ENCODE data around the gene DSCAM. TPM values are rescaled to one million over a fixed set of nuclear protein-coding genes. Genes with fewer than 3 reads are reported as not detected.

DSCAM gene
- total RNA-seq, 1 experiment from 2014 or later, result not detected

DNA sequence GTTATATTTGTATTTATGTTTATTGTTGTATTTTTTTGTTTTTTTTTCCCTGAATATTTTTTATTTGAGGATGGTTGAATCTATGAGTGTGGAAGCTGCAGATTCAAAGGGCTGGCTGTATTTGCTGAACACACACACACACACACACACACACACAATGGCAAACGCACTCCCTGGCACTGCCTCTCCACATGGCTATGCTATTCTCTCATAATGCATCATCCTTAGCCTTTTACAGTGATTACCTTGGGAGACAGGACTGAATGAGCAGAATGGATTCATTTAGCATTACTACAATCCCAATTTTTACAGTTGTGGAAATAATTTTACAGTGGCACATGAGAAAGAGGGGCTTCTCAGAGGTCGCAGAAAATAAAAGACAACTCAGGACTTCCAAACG lies 589.6 kb downstream of the DSCAM start:
- in situ Hi-C loops (cut with HindIII; ENCODE audit: low sequenced_read_pairs), result no loop called here
- no peak for DNase-seq (ENCODE audit: low spot score)

DNA sequence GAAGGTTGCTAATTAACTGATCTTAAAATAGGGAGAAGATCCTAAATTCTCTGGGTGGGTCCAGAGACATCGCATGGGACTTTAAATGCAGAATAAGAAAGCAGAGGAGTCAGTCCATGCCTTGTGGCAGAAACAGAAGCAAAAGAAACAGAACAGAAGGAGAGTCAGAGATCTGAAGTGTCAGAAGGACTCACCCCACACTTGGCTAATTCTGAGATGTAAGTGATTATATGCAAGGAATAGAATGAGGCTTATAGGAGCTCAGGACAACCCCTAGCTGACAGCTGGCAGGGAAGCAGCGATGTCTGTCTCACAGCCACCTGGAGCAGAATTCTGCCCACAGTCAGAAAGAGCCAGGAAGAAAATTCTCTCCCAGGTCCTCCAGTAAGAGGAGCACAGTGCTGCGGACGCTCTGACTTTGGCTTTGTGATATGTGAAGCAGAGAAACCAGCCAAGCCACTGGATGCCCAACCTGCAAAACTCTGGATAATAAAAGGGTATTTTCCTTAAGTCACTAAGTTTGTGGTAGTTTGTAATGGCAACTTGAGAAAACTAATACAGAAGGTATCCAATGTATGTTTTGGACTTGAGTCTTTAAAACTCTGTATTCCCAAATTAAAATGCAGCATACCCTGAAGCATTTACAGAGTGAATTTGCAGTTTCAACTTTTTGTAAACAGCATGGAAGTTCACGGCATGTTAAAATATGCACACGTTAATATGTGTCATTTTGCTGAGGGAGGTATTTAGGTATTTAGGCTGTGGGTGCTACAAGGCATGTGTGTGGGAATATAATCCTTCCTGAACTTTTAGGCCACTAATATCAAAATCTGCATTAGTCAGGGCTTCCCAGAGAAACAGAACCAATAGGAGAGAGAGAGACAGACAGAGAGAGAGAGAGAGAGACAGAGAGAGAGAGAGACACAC lies 591.2 kb downstream of the DSCAM start:
- no peak for DNase-seq (ENCODE audit: low spot score)
- in situ Hi-C loops (cut with HindIII; ENCODE audit: low sequenced_read_pairs), result no loop called here

DNA sequence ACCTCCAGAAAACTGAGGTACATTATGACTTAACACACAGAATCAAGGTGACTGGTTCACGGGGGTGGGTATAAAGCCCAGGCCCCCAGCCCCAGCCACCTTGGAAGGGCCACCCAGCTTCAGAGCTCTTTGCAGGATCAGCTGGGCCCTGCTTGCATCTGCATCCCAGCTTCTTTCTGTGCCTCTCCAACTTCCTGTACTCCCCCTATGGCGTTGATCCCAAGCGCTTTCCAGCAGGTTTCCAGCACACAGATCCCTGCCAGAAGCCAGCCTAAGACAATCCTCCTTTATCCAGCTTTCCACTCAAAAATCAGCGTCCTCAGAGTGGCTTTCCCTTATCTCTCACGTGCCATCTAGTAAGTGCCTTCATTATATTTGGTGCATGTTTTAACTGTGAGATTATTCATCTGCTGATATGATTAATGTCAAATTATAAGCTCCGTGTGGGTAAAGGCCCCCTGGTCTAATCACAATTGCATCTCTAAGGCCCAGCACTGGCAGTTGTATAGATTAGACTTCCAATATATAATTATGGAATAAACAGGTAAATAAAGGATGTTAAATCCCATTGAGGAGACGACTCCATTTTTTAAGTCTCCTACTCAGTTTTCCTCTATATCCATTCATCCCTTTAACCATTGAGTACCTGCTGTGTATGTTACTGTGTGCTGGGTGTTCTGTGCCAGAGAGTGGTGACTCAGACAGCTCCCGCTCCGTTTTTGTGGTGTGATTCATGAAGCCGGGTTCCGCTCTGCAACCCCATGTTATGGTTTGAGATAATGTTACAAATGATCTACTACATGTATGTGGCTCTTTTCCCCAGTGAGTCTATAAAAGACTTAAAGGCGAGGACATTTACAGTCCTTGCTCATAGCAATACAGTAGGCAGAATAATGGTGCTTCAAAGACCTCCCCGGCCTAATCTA lies 592.2 kb downstream of the DSCAM start:
- in situ Hi-C loops (cut with HindIII; ENCODE audit: low sequenced_read_pairs), result no loop called here

DNA sequence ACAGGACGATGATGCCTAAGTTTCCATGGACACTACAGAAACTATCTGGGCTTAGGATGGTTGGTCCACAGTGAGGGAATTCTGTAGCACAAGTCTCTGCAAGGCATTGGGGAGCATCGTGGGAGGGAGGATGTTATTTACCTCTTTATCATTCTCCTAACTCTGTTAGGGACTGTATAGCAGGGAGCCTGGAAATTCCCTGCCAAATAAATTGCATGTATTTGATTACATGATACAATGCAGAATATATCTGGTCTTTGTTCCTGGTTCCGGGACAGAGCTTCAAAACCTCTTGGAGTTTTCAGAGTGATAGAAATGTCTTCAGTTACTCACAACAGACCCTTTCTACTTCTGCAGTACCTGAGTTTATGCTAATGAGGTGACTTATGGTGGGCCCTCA lies 593.8 kb downstream of the DSCAM start:
- DNase-seq (ENCODE audit: low spot score), result no peak
- in situ Hi-C loops (cut with HindIII; ENCODE audit: low sequenced_read_pairs), result no loop called here

More for the DNA sequence above, 592.2 kb downstream of the DSCAM start:
- DNase-seq (ENCODE audit: low spot score), result no peak

DNA sequence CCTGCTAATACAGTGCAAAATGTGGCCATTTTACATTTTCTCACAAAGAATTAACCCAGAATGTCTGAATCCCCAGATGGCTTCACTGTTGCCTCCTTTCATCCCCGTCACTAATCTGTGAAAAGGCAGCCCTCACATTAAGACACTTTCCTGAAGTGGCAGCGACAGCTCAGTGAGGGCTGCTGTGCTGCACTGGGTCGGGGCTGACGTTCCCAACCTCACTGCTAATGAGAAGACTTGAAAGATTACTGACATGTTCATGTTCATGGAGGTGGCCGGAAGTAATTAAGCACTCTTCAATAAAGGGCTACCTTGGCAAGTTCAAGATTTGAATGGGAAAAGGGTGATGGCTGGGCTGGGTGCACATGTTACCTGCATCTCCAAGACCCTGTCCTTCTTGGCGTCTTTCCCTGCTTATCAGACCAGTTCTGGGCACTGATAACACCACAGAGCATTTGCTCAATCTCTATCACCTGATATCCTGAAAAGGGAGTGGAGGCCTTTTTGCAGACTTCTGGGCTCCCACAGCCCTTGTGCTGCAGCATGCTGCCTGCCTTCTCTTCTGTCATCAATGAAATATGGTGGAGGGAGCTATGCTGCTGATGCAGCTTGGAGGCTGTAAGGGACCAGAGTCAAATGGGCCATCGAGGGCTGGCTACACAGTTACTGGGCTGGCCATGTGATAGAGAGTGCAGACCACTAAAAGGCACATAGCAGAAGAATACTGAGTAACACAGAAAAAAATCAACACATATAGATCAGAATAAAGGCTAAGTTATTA lies 596.3 kb downstream of the DSCAM start:
- in situ Hi-C loops (cut with HindIII; ENCODE audit: low sequenced_read_pairs), result no loop called here
- DNase-seq (ENCODE audit: low spot score), result no peak

DNA sequence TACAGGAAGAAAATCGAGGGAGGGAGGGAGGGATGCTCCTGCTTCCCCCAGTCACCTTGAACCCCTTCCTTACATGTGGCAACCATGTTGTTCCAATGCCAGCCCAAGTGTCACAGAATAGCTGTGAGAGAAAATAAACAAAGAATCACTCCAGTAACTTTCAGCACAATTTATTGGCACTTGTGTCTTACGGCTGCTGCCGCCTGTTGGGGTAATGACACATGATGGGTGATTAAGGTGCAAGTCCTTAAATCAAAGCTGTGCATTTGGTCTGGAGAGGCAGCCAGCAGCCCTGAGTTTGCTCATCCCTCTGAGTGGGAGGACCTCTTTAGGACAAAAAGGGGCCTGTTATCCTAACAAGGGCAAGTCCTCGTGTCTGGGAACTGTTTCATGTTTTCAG lies 602.0 kb downstream of the DSCAM start:
- DNase-seq (ENCODE audit: low spot score), result no peak
- in situ Hi-C loops (cut with HindIII; ENCODE audit: low sequenced_read_pairs), result no loop called here

DNA sequence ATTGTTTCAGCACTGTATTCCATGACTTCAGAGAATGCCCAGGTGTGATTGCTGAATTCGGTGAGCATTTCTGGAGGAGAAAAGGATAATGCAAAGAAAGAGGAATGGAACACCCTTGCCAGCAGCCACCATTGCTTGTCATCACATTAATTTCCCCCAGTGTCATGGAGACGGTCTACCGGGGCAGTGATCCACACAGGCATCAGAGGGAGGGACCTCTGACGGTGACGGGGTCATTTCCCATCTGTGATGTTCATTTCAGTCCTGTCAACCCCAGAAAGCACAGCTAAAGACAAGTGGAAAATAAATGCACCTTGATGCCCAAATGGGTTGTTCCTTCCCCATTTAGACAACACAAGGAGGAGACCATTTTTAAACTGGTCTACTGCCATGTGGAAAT lies 603.3 kb downstream of the DSCAM start:
- in situ Hi-C loops (cut with HindIII; ENCODE audit: low sequenced_read_pairs), result no loop called here
- no peak for DNase-seq (ENCODE audit: low spot score)

DNA sequence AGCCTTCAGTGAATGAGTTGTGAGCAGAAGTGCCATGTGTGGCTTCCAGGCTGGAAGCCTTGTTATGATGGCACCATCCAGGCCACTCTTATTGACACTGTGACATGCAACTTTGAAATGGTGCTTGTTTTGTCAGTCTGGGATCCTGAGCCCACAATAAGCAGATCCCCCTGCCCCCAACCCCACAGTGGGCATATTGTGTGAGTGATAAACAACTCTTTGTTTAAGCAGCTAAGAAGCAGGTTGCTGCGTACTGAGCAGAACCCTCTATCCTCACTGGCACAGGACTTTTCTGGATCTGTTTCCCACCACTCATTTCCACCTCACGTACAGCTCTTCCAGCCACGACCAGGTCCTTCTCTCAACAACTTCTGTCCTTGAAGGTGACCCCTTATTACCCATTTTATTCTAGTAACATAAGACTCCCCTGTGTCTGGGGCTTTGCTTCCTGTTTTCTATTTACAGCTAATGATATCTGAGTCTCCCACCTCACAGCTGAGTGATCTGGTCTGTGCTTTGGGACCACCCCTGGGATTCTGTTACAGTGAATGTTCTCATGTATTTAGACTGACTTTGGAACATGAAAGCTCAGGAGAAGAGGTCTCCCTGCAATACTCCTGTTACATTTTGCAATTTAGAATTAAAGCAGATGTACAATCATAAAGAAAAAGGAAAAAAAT lies 604.2 kb downstream of the DSCAM start:
- in situ Hi-C loops (cut with HindIII; ENCODE audit: low sequenced_read_pairs), result no loop called here
- no peak for DNase-seq (ENCODE audit: low spot score)

DNA sequence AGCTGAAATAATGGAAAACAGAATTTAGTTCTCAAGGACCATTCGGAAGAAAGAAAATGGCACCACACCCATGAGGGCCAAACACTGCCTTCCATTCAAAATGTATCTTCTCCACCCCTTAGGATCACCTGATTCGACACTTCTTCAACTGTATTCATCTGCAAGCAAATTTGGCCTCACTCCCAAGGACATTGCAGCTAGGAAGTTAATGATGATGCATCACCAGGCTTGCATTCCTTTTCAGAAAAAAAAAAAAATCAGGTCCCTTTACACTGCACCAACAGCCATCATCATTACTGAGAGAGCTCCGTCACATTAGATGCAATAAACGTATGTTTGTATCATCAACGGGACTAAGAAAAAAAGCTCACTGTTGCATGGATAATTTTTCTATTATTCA lies 611.4 kb downstream of the DSCAM start:
- in situ Hi-C loops (cut with HindIII; ENCODE audit: low sequenced_read_pairs), result no loop called here
- DNase-seq (ENCODE audit: low spot score), result no peak

DNA sequence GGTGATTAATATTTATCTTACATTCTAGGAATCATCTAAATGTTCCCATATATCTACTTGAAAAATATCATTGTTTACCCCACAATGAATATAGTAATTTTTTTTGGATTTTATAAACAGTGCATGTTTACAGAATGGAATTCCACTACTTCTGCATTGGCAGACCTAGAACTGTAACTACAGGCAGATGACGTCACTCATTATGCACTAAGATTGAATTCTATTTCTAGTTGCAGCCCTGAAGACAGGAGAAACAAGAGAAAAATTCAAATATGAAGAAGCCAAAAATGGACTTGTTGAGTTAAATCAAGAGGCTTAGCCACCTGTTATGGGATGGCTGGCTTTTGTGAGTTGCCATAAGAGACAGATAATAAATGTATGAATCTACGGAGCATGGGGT lies 615.0 kb downstream of the DSCAM start:
- in situ Hi-C loops (cut with HindIII; ENCODE audit: low sequenced_read_pairs), result no loop called here
- no peak for DNase-seq (ENCODE audit: low spot score)

DNA sequence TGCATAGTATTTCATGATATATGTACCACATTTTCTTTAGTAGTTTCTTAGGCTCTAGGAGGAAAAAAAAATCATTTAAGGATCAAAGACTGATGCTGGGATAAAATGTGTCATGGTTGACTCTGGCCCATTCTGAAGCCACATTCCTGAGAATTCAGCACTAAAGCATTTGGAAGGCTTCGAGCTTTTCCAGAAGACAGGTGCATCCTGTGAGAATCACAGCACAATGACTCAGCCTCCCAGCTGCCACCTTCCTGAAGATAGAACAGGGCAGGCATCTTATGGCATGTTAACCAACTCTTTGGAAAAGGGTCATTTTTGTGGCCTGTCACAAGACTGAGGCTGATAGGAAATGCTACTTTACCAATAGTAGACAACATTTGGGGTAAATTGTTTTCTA lies 619.9 kb downstream of the DSCAM start:
- no peak for DNase-seq (ENCODE audit: low spot score)
- in situ Hi-C loops (cut with HindIII; ENCODE audit: low sequenced_read_pairs), result no loop called here

DNA sequence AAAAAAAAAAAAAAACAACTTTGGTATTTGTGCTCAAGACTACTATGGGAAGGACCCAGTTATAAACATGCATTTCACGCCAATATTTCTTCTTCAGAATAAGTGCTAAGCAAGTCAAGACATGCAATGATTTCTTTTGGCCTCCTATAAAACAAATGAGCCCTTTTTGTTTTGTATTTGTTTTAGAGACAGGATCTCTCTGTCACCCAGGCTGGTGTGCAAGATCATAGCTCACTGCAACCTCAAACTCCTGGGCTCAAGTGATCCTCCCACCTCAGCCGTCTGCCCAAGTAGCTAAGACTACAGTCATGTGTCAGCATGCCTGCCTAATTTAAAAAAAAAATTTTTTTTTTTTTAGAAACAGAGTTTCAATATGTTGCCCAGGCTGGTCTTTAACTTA lies 631.0 kb downstream of the DSCAM start:
- DNase-seq (ENCODE audit: low spot score), result no peak
- in situ Hi-C loops (cut with HindIII; ENCODE audit: low sequenced_read_pairs), result no loop called here

DNA sequence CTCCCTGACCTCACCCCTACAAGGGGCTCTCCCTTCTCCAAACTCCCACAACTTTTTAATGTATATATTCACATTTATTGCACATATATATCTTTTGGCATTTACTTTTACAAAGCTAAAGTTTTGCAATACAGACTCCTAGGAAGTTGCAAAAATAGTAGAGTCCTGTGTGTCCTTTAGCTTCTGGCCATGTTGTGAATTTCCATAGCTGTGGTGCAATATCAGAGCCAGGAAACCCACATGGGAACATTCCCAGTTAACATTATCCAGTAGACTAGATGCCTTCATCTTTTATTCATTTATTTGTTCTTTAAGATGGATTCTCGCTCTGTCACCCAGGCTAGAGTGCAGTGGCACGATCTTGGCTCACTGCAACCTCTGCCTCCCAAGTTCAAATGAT lies 636.7 kb downstream of the DSCAM start:
- no peak for DNase-seq (ENCODE audit: low spot score)
- in situ Hi-C loops (cut with HindIII; ENCODE audit: low sequenced_read_pairs), result no loop called here

DNA sequence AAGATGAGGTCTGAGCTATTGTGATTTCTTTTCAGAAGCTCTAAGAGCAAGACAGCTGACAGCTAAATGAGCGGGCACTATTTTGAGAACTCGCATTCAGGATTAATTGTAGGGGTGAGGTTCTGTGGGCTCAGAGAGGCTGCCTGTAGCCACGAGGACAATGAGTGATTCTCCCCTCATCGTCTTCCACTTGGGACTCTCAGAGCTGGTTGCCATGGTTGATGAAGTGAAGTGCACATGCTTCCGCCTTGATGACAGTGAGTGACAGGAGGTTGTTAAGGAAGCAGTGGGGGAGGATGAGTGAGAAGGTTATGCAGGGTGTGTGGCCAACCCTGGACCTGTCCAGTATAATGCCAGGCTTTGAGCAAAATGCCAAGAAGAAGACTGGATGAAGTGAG lies 638.0 kb downstream of the DSCAM start:
- in situ Hi-C loops (cut with HindIII; ENCODE audit: low sequenced_read_pairs), result no loop called here
- DNase-seq (ENCODE audit: low spot score), result no peak

DNA sequence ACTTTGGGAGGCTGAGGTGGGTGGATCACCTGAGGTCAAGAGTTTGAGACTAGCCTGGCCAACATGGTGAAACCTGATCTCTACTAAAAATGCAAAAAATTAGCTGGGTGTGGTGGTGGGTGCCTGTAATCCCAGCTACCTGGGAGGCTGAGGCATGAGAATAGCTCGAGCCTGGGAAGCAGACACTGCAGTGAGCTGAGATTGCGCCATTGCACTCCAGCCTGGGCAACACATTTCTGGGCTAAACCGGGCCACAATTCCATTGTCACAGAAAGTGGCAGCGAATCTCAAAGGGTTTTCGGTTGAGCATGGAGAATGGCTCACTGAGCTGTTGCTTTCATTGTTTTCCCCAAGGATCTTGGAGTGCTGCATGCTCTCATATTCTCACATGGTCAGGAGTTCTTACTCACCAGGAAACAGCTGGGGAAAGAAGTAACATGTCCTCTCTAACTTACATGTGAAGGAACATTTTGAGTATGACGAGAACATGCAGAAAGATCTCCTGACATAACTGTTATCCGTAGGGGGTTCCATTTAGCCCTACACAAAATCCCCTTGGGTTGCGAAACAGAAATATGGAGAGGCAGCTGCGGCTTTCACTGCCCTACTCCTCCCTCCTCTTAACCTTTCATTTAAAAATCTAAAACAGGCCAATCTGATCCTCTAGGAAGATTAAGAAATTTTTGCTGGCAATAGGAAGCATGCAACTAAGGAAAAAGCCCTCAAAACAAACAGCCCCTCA lies 638.6 kb downstream of the DSCAM start:
- DNase-seq (ENCODE audit: low spot score), result no peak
- in situ Hi-C loops (cut with HindIII; ENCODE audit: low sequenced_read_pairs), result no loop called here

DNA sequence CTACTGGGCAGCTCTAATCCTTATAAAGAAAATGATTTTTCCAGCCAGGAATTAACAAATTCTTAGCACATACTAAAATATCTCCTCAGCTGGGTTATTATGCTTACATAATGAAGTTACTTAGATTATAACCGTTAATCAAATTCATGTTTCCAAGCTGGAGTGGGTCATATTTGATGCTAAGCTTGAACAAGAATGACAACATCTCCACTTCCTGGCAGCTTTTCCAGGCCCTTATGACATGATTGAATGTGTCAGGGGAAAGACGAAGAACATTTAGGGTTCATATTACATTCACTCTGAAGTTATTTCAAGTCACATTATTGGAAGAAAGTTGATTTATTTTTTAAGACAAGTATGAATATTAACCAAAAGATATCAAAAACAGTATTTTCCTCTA lies 646.0 kb downstream of the DSCAM start:
- DNase-seq (ENCODE audit: low spot score), result no peak

DNA sequence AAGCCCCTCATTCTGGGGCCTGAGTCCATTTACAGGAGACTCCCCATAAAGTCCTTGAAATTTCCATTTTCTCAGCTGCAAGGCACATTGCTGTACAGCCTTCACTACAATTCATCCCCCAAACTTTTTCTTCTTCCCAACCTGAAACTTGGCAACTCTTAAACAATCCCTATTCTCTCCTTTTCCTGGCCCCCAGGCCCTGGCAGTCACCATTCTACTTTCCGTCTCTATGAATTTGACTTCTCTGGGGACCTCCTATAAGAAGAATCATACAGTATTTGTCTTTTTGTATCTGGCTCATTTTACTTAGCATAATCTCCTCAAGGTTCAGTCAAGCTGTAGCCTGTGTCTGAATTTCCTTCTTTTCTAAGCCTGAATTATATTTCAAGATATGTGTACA lies 646.8 kb downstream of the DSCAM start:
- DNase-seq (ENCODE audit: low spot score), result no peak
- in situ Hi-C loops (cut with HindIII; ENCODE audit: low sequenced_read_pairs), result no loop called here

More for the DNA sequence above, 646.0 kb downstream of the DSCAM start:
- in situ Hi-C loops (cut with HindIII; ENCODE audit: low sequenced_read_pairs), result no loop called here

Data from G401 (cell line).